NCI-H2196 treated with DMSO at 0.1 percent for 48 hours (cell line): ENCODE data around the gene RPS14.
"Not testable (repeated sequence)": the region's sequence is repeated elsewhere in the genome, so short reads cannot be mapped to it uniquely, and the experiment has no call there.

ENCODE experiments used
- DNase-seq: peaks from one replicate; lab custom pipeline; 2025; ENCODE audit not compliant: unreplicated experiment; lab: John Stamatoyannopoulos, UW

The RPS14 gene

GRCh38 chr5:150446583-150446982 lies 3.0 kb downstream of the RPS14 start:
- DNase-seq: no peak

GRCh38 chr5:150446088-150446487 lies 3.5 kb downstream of the RPS14 start:
- no peak for DNase-seq

GRCh38 chr5:150444770-150445169 lies 4.8 kb downstream of the RPS14 start:
- DNase-seq: no peak

- no peak for DNase-seq
Measured at GRCh38 chr5:150443242-150444075, 6.1 kb downstream of the RPS14 start.

- DNase-seq: no peak
Measured at GRCh38 chr5:150442699-150443080, 6.8 kb downstream of the RPS14 start.

- DNase-seq: no peak
Measured at GRCh38 chr5:150441813-150442698, 7.5 kb downstream of the RPS14 start.

GRCh38 chr5:150440948-150441812 lies 8.4 kb downstream of the RPS14 start:
- DNase-seq: no peak

GRCh38 chr5:150438873-150439546 lies 10.5 kb downstream of the RPS14 start:
- no peak for DNase-seq

- DNase-seq: peak; percentile 65
Measured at GRCh38 chr5:150436141-150436680, 13.3 kb downstream of the RPS14 start.

- DNase-seq: no peak
Measured at GRCh38 chr5:150434464-150434863, 15.1 kb downstream of the RPS14 start.

- no peak for DNase-seq
Measured at GRCh38 chr5:150431574-150431973, 18.0 kb downstream of the RPS14 start.

GRCh38 chr5:150431048-150431447 lies 18.5 kb downstream of the RPS14 start:
- DNase-seq: no peak

GRCh38 chr5:150429410-150429873 lies 20.1 kb downstream of the RPS14 start:
- DNase-seq: no peak

GRCh38 chr5:150428978-150429377 lies 20.6 kb downstream of the RPS14 start:
- DNase-seq: no peak

- DNase-seq: no peak
Measured at GRCh38 chr5:150428106-150428876, 21.2 kb downstream of the RPS14 start.

GRCh38 chr5:150426165-150426564 lies 23.4 kb downstream of the RPS14 start:
- DNase-seq: not testable (repeated sequence)

- no peak for DNase-seq
Measured at GRCh38 chr5:150422758-150423157, 26.8 kb downstream of the RPS14 start.

GRCh38 chr5:150422075-150422474 lies 27.5 kb downstream of the RPS14 start:
- no peak for DNase-seq

- no peak for DNase-seq
Measured at GRCh38 chr5:150419630-150420270, 29.8 kb downstream of the RPS14 start.
